GM12878 (cell line): Measurements from ENCODE around the gene TRAP1. TPM values are rescaled to one million over a fixed set of nuclear protein-coding genes. Genes with fewer than 3 reads are reported as not detected.

Experiments
- ATAC-seq: fragments of 200-7000 bp; cut with Tn5 transposase; 3 replicates; pipeline ENCODE4 v1.9.1; 2020; ENCODE audit warnings: mild to moderate bottlenecking, moderate library complexity
- BruUV-seq: library from RNA; stranded (reverse); fragments of 400-500 nt; replicated peaks from 2 replicates; lab custom pipeline; 2021; lab: Mats Ljungman, UMichigan
- CTCF ChIA-PET: fragments of 300-600 bp; sonication (Branson Sonifier 250); formaldehyde crosslinking; extraction: SDS; loops from one replicate; lab custom pipeline; 2021; ENCODE audit warnings: inconsistent platforms; lab: Yijun Ruan, JAX
- POLR2A ChIA-PET: fragments of 350-600 bp; formaldehyde crosslinking; extraction: SDS; loops from one replicate; lab custom pipeline; 2021; ENCODE audit warnings: inconsistent platforms; lab: Charles Lee
- RAD21 ChIA-PET: fragments of 300-600 bp; sonication (Branson Sonifier 250); formaldehyde crosslinking; loops from one replicate; lab custom pipeline; 2023; ENCODE audit warnings: antibody characterized with exemption; ENCODE audit not compliant: unreplicated experiment; lab: Charles Lee
- SMC1A ChIA-PET: fragments of 300-600 bp; sonication (Branson Sonifier 250); formaldehyde crosslinking; loops from one replicate; lab custom pipeline; 2023; ENCODE audit not compliant: unreplicated experiment, uncharacterized antibody; lab: Charles Lee
- DNase-seq: peaks from one replicate; pipeline ENCODE4 v3.0.0-alpha.2; 2011; ENCODE audit warnings: low read depth, low spot score
- FAIRE-seq: peaks from 3 replicates; lab custom pipeline; 2011; peaks lifted over from hg19 to GRCh38; lab: Jason Lieb, UNC
- H2AFZ ChIP-seq: 2 replicates; pipeline ENCODE4 v1.6.0; 2011; ENCODE audit warnings: low read depth, low read length, control low read depth; ENCODE audit not compliant: control insufficient read depth
- H3K27ac ChIP-seq: 2 replicates; pipeline ENCODE4 v1.5.1; 2011; ENCODE audit warnings: control low read depth; ENCODE audit not compliant: control insufficient read depth, insufficient read depth
- H3K27me3 ChIP-seq, 2 experiments: replicated peaks in 1 of 2; 2 replicates each; pipeline versions ENCODE4 v1.6.0 to v1.6.1; 2011; ENCODE audit warnings: low read length in 1 of 2; ENCODE audit not compliant: control insufficient read depth in 2 of 2, insufficient read depth in 2 of 2
- H3K36me3 ChIP-seq, 2 experiments: 2 replicates each; pipeline ENCODE4 v1.5.1; 2011; ENCODE audit warnings: low read length in 1 of 2; ENCODE audit not compliant: control insufficient read depth in 2 of 2, insufficient read depth in 2 of 2
- H3K4me1 ChIP-seq: 2 replicates; pipeline ENCODE4 v1.6.1; 2011; ENCODE audit warnings: mild to moderate bottlenecking, low read length, moderate library complexity, mixed read lengths; ENCODE audit not compliant: control insufficient read depth, insufficient read depth
- H3K4me2 ChIP-seq: 2 replicates; pipeline ENCODE4 v1.6.0; 2011; ENCODE audit warnings: control low read depth; ENCODE audit not compliant: control insufficient read depth, insufficient read depth
- H3K4me3 ChIP-seq: fragments of 200-600 bp; sonication (generic); 2 replicates; pipeline ENCODE4 v1.5.1; 2016
- H3K79me2 ChIP-seq: 2 replicates; pipeline ENCODE4 v1.6.0; 2011; ENCODE audit warnings: low read length; ENCODE audit not compliant: control insufficient read depth, insufficient read depth
- H3K9ac ChIP-seq: 2 replicates; pipeline ENCODE4 v1.8.0; 2011; ENCODE audit warnings: low read length, control low read depth, mixed read lengths; ENCODE audit not compliant: control insufficient read depth, insufficient read depth
- H3K9me3 ChIP-seq: replicated peaks from 3 replicates; pipeline ENCODE4 v1.5.1; 2011; ENCODE audit warnings: mild to moderate bottlenecking, low read length; ENCODE audit not compliant: control insufficient read depth, insufficient read depth
- H4K20me1 ChIP-seq: 2 replicates; pipeline ENCODE4 v1.6.0; 2011; ENCODE audit not compliant: control insufficient read depth, insufficient read depth
- IKZF1 ChIP-seq: fragments of 450-650 bp; conservative IDR thresholded peaks from 2 replicates; pipeline ENCODE4 v1.6.1; 2017; ENCODE audit warnings: antibody characterized with exemption, mild to moderate bottlenecking
- JUNB ChIP-seq: IDR thresholded peaks from 2 replicates; pipeline ENCODE4 v1.6.1; 2016; ENCODE audit warnings: antibody characterized with exemption, mild to moderate bottlenecking
- NBN ChIP-seq: fragments of 450-650 bp; IDR thresholded peaks from 2 replicates; pipeline ENCODE4 v1.6.1; 2016
- NFYA ChIP-seq: IDR thresholded peaks from 2 replicates; pipeline ENCODE4 v1.6.1; 2011; ENCODE audit warnings: low read depth, mild to moderate bottlenecking, low read length, improper control_type of control experiment, borderline replicate concordance
- POLR2AphosphoS5 ChIP-seq: IDR thresholded peaks from 2 replicates; pipeline ENCODE4 v1.6.1; 2011; ENCODE audit warnings: mild to moderate bottlenecking, low read length, inconsistent platforms
- SMAD5 ChIP-seq: IDR thresholded peaks from 2 replicates; pipeline ENCODE4 v1.6.1; 2016; ENCODE audit warnings: antibody characterized with exemption, low read depth
- SREBF1 ChIP-seq: IDR thresholded peaks from 2 replicates; pipeline ENCODE4 v1.6.1; 2012; ENCODE audit warnings: mild to moderate bottlenecking, low read length
- SRF ChIP-seq, 2 experiments: IDR thresholded peaks; 2 replicates each; pipeline ENCODE4 v1.6.1; 2011; ENCODE audit warnings: low read depth in 2 of 2, low read length in 2 of 2, mild to moderate bottlenecking in 1 of 2, moderate library complexity in 1 of 2
- TCF3 ChIP-seq: IDR thresholded peaks from 2 replicates; pipeline ENCODE4 v1.6.1; 2012; ENCODE audit warnings: low read depth, mild to moderate bottlenecking, low read length, borderline replicate concordance; ENCODE audit not compliant: insufficient read depth
- TCF7 ChIP-seq: IDR thresholded peaks from 2 replicates; pipeline ENCODE4 v1.6.1; 2014; ENCODE audit warnings: antibody characterized with exemption, borderline replicate concordance
- ZBED1 ChIP-seq: IDR thresholded peaks from 2 replicates; pipeline ENCODE4 v1.6.1; 2016; ENCODE audit warnings: borderline replicate concordance
- ZNF622 ChIP-seq: fragments of 450-650 bp; IDR thresholded peaks from 2 replicates; pipeline ENCODE4 v1.6.1; 2017; ENCODE audit warnings: mild to moderate bottlenecking, inconsistent platforms
- WGBS: methylation state at CpG from one replicate; pipeline ENCODE4 v1.1.6; 2016; ENCODE audit warnings: low lambda C conversion rate; ENCODE audit not compliant: insufficient replicate concordance, insufficient coverage; ENCODE audit errors: missing lambda C conversion rate; 5-methylcytosine and 5-hydroxymethylcytosine counted together
- in situ Hi-C: fragments of 300-500 bp; cut with MboI; formaldehyde crosslinking; loops from 9 replicates; pipeline ENCODE4 v1.14.3; 2018; ENCODE audit warnings: mixed read lengths
- intact Hi-C: fragments of 100-400 bp; cut with micrococcal nuclease; formaldehyde crosslinking; loops from one replicate; pipeline ENCODE4 v1.14.2; 2022; ENCODE audit not compliant: unreplicated experiment
- polyA plus RNA-seq, 11 experiments: library from polyadenylated mRNA; depleted of rRNA in 4 of 11; unstranded in 6 of 11; stranded (reverse) in 5 of 11; fragments of >200 nt; fragmentation: Nextera tagmentation in 4 of 11; fragmentation: Illumina TruSeq in 1 of 11; extraction: Ambion mirVana in 4 of 11; extraction: Trizol in 1 of 11; gene quantifications; 1 replicate in 1 of 11; 2 replicates in 10 of 11; pipeline versions ENCODE4 v1.2.1 to v1.2.3, GENCODE V29; 2011 to 2016; ENCODE audit warnings: inconsistent platforms in 2 of 11, missing spikeins in 2 of 11, low read depth in 1 of 11
- total RNA-seq, 4 experiments: library from RNA; depleted of rRNA in 3 of 4; stranded (reverse); fragments of >200 nt in 3 of 4; fragmentation: Illumina TruSeq in 1 of 4; extraction: Trizol in 1 of 4; gene quantifications; 2 replicates each; pipeline versions ENCODE4 v1.2.1 to v1.2.3, GENCODE V29; 2013 to 2021
- TF ChIP-seq, protein P1 (sequence below): IDR thresholded peaks from 2 replicates; pipeline ENCODE4 v1.6.1; 2012; ENCODE audit warnings: low read length, inconsistent platforms
- TF ChIP-seq, protein P2 (sequence below): fragments of 450-650 bp; IDR thresholded peaks from 2 replicates; pipeline ENCODE4 v1.6.1; 2017; ENCODE audit warnings: low read depth, mild to moderate bottlenecking, moderate library complexity
- TF ChIP-seq, protein P3 (sequence below): fragments of 450-650 bp; IDR thresholded peaks from 2 replicates; pipeline ENCODE4 v1.6.1; 2016; ENCODE audit warnings: mild to moderate bottlenecking
- TF ChIP-seq, protein P4 (sequence below): fragments of 450-650 bp; IDR thresholded peaks from 2 replicates; pipeline ENCODE4 v1.6.1; 2017; ENCODE audit warnings: mild to moderate bottlenecking, moderate library complexity

Gene TRAP1
- total and polyA plus RNA-seq, 10 of the 15 experiments (the other 5 are each of a cell fraction or from before 2014, with no cell fraction given) = 16.3 to 442 (median 241) TPM

DNA sequence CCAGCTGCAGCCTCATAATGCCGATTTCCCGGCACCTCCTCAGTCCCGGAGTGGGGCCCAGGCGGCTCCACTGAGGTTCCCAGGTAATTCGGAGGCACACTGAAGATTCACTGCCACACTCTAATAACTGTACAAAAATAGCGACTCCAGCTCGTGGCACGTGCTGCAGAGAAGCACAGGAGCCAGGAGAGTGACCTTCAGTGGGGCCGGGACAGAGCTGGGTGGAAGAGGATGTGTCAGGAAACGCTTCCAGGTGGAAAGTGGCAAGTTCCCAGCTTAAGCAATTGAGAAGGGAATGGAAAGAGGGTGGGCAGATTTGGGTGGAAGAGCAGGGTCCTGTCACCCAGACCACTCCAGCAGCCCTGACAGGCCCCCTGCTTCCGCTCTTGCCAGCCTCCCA is 3.1 kb upstream of the TRAP1 start (continued):
- no peak for TF ChIP-seq TCF3

DNA sequence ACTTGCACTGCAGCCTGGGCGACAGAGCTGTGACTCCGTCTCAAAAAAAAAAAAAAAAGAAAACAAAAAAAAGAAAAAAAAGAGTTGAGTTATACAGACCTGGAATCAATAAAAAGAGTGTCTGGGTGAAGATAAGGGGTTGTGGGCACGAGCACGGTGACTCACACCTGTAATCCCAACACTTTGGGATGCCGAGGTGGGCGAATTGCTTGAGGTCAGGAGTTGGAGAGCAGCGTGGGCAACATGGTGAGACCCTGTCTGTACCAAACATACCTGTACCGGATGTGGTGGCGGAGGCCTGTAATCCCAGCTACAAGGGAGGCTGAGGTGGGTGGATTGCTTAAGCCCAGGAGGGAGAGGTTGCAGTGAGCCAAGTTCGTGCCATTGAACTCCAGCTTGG is 1.3 kb upstream of the TRAP1 start:
- BruUV-seq = no TSS peak
- no peaks in the 10 kb centered on the region; a peak in 1 of 4 replicates for H3K36me3 ChIP-seq
- in situ Hi-C loops (no loop called here), intact Hi-C loops (no loop called here)
- ChIA-PET CTCF (interaction anchor here (1.2 kb wide), 1 partner anchor 14 kb away, joined by 3 read pairs; no protein-coding TSS in a partner anchor), RAD21 (interaction anchor here (0.7 kb wide), 1 partner anchor 523 kb away, joined by 4 read pairs; no protein-coding TSS in a partner anchor), POLR2A (no interaction called here), SMC1A (no interaction called here)
- H3K9ac ChIP-seq = no peak overlapping the region
- H3K27me3 ChIP-seq = no peaks in the 10 kb centered on the region
- no peak overlapping the region for H3K27ac ChIP-seq
- peaks cover 3% of the 10 kb centered on the region for H3K4me1 ChIP-seq
- no peak overlapping the region for H3K4me2 ChIP-seq
- no peaks in the 10 kb centered on the region for H4K20me1 ChIP-seq
- no peak for DNase-seq
- no peak for FAIRE-seq
- 98% methylated on average over 8 of the region's 10 CpGs for WGBS
- H3K4me3 ChIP-seq = no peak overlapping the region
- peaks cover 37% of the 10 kb centered on the region for H3K79me2 ChIP-seq
- no peaks in the 10 kb centered on the region for H3K9me3 ChIP-seq
- H2AFZ ChIP-seq = no peak overlapping the region
- no peak for ATAC-seq
- no peak for TF ChIP-seq SREBF1
- TF ChIP-seq, protein P1, sequence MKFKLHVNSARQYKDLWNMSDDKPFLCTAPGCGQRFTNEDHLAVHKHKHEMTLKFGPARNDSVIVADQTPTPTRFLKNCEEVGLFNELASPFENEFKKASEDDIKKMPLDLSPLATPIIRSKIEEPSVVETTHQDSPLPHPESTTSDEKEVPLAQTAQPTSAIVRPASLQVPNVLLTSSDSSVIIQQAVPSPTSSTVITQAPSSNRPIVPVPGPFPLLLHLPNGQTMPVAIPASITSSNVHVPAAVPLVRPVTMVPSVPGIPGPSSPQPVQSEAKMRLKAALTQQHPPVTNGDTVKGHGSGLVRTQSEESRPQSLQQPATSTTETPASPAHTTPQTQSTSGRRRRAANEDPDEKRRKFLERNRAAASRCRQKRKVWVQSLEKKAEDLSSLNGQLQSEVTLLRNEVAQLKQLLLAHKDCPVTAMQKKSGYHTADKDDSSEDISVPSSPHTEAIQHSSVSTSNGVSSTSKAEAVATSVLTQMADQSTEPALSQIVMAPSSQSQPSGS = no peak
- TF ChIP-seq, protein P2, sequence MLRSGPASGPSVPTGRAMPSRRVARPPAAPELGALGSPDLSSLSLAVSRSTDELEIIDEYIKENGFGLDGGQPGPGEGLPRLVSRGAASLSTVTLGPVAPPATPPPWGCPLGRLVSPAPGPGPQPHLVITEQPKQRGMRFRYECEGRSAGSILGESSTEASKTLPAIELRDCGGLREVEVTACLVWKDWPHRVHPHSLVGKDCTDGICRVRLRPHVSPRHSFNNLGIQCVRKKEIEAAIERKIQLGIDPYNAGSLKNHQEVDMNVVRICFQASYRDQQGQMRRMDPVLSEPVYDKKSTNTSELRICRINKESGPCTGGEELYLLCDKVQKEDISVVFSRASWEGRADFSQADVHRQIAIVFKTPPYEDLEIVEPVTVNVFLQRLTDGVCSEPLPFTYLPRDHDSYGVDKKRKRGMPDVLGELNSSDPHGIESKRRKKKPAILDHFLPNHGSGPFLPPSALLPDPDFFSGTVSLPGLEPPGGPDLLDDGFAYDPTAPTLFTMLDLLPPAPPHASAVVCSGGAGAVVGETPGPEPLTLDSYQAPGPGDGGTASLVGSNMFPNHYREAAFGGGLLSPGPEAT = no peak
- TF ChIP-seq SRF (IDR thresholded peaks at IDR 0.05; ENCODE audit: low read depth in 2 of 2, low read length in 2 of 2) = no peak
- no peak for TF ChIP-seq ZNF622
- TF ChIP-seq NFYA = no peak
- no peak for TF ChIP-seq JUNB
- TF ChIP-seq POLR2AphosphoS5 = no peak
- TF ChIP-seq, protein P3, sequence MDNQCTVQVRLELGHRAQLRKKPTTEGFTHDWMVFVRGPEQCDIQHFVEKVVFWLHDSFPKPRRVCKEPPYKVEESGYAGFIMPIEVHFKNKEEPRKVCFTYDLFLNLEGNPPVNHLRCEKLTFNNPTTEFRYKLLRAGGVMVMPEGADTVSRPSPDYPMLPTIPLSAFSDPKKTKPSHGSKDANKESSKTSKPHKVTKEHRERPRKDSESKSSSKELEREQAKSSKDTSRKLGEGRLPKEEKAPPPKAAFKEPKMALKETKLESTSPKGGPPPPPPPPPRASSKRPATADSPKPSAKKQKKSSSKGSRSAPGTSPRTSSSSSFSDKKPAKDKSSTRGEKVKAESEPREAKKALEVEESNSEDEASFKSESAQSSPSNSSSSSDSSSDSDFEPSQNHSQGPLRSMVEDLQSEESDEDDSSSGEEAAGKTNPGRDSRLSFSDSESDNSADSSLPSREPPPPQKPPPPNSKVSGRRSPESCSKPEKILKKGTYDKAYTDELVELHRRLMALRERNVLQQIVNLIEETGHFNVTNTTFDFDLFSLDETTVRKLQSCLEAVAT = no peak
- no peak for TF ChIP-seq IKZF1
- TF ChIP-seq, protein P4, sequence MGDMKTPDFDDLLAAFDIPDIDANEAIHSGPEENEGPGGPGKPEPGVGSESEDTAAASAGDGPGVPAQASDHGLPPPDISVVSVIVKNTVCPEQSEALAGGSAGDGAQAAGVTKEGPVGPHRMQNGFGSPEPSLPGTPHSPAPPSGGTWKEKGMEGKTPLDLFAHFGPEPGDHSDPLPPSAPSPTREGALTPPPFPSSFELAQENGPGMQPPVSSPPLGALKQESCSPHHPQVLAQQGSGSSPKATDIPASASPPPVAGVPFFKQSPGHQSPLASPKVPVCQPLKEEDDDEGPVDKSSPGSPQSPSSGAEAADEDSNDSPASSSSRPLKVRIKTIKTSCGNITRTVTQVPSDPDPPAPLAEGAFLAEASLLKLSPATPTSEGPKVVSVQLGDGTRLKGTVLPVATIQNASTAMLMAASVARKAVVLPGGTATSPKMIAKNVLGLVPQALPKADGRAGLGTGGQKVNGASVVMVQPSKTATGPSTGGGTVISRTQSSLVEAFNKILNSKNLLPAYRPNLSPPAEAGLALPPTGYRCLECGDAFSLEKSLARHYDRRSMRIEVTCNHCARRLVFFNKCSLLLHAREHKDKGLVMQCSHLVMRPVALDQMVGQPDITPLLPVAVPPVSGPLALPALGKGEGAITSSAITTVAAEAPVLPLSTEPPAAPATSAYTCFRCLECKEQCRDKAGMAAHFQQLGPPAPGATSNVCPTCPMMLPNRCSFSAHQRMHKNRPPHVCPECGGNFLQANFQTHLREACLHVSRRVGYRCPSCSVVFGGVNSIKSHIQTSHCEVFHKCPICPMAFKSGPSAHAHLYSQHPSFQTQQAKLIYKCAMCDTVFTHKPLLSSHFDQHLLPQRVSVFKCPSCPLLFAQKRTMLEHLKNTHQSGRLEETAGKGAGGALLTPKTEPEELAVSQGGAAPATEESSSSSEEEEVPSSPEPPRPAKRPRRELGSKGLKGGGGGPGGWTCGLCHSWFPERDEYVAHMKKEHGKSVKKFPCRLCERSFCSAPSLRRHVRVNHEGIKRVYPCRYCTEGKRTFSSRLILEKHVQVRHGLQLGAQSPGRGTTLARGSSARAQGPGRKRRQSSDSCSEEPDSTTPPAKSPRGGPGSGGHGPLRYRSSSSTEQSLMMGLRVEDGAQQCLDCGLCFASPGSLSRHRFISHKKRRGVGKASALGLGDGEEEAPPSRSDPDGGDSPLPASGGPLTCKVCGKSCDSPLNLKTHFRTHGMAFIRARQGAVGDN = no peak
- no peak for TF ChIP-seq NBN
- TF ChIP-seq ZBED1 = no peak
- no peak for TF ChIP-seq TCF7
- no peak for TF ChIP-seq SMAD5
